Activated CD4-positive, alpha-beta T cell treated with anti-CD3 and anti-CD28 coated beads, Interleukin-2, amount 50 U/mL, for 24 hours (primary cell): Measurements from ENCODE around the gene FABP6.

Source experiments
- DNase-seq, 2 donors: peaks; one replicate each; pipeline ENCODE4 v3.0.0-alpha.2; 2020; ENCODE audit warnings: low read depth in 1 of 2, low spot score in 1 of 2

Gene FABP6

DNA sequence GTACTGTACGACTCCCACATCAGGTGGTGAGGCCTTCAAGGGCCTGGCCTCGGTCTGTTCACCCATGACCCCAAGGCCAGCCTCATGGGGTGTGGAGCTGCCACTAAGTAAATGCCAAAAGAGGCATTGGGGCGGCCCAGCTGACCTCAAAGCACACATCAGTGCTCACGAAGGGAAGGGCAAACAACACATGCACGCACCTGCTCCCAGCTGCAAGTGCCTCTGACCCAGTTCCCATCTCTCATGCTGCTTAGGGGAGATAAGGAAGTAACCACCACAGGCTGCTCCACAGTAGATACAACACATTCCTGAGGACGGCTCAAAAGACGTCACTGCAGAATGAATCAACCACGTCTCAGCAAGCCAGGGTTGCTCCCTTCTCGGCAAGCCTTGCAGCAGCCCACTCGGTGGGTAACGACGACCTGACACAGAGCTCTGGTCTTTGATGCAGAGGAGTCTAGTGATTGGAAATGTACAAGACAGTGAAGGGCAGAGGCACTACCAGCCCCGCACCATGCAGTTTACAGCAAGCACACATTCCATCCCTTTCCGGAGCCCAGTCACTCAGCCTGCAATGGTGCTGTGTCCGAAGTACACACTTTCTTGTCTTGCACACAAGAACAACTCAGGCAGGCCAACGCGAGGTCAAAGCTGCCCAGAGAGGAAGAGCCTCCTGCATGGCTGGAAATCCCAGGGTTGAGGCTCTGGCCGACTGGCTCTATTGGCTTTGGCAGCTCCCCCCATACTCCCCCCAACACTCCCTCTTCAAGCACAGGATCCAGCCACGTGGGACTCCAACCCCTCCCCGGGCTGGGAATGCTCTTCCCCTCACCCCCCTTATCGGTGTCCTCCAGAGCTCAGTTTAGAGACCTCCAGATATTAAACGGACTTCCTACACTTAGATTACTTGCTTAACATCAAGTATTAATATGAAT, 31.8 kb downstream of the FABP6 start:
- DNase-seq = no peak

DNA sequence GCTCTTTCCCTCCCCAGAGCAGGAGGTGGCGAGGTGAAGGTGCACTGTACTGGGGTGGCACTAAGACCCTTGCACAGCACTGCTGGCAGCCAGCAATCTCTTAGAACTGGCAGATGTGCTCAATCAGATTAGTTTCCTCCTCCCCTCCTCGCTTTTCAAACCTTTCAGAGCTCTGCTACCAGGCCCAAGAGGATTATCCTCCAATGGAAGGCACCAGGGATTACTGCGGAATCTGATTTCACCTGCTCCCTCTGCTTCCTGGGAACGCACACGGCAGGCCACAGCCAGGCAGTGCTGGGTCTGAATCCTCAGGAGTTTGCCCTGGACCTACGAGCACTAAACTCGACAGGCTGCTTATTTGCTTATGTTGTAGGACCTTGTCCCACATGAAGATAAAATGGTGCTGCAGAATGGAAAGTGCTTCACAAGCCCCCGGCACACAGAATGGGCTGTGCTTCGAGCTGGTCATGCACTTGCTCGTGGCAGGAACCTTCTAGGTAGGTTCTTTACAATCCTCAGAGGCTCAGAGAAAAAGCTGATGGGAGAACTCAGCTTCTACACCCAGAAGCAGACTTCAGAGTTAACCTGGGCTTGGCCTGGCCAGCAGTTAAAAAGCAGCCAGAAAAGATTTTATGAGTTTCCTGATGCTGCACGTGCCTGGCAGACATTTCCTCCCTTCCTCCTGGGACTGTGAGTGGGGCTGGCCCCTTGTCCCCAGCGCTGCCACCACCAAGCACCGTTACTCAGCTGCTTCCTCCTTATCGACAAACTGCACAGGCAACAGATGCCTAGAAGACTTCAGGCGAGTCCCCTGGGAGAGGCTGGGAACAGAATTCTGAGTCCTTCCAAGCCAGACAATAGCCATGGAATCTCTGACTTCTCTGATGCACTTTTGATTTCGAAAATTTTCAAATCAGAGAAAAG, 33.1 kb downstream of the FABP6 start:
- DNase-seq = no peak

DNA sequence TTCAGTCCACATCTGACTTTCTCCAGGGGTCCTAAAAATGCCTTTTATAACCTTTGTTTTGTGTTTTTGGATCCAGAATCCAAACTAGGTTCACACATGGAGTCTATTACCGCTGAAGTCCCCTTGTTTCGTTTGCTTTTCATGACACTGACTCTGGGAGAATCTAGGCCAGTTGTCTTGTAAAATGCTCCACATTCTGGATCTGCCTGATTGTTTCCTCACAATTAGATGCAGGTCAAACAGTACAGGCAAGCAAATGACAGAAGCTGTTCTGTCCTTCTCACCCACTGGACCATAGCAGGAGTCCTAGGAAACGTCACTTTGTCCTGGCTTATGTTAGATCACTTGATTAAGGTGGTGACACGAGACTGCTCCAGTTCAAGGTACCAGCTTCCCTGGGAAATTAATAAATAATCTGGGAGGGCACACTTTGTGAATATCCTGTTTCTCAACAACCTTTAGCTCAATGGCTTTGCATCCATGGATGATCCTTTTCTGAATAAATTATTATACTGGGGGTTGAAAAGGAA, 34.1 kb downstream of the FABP6 start:
- no peak for DNase-seq

DNA sequence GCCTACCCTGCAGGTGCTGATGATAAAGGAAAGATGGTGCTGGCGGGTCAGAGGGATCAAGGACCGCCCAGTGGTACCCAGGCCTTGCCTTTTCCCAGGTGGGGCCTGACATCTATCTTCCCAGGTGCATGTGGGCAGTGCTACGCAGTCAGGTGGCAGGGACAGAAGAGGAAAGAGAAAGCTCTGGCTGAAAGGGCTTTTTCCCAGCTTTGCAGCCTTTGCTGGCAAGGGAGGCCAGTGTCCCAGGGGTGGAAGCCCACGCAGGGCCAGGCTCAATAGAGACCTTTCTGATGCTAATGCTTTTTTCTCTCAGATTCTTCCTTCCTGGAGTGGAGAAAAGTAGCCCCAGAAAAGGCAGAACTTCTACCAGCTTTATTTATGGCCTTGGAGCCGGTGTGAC, 36.7 kb downstream of the FABP6 start:
- DNase-seq = no peak

DNA sequence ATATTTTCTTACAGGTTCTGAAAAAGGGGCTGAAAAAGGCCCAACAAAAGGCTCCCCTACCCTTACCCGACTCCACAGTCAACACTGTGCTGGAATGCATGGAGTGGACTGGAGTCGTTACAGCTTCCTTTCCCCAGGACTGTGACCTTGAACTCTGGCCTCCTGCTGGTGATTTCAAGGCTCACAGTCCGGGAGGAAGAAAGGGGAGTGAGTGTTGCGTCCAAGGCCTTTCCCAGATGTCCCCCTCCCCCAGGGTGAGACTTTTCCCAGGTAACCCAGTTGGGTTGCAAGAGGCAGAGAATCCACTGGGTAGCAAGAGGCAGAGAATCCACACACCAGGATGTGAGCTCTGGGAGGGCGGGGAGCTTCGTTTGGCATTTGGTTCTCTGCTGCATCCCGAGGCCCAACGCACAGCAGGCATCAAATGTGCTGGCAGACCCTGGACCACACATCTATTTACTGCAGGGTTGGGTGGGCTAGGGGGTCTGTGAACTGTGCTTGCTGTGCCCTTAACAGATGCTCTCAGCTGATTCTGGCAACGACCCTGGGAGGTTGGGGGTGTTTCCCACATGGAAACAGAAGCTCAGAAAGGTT, 37.5 kb downstream of the FABP6 start:
- DNase-seq = no peak

DNA sequence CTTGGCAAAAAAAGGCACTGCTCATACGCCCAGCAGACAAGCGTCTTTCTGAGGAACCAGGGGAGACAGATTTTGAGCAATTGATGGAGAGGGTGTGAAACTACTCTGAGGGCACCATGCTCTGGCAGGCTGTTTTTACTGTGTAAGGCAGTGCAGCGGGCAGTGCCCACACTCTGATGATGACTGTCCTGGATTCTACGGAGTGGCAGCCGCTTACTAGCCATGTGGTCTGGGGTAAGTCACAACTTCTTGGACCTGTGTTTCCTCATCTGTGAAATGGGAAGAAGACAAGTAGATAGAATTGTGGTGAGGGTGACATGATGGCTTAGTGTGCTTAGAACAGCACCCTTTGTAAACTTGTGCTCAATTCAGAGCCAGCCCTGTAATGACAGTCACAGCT, 38.8 kb downstream of the FABP6 start:
- no peak for DNase-seq

DNA sequence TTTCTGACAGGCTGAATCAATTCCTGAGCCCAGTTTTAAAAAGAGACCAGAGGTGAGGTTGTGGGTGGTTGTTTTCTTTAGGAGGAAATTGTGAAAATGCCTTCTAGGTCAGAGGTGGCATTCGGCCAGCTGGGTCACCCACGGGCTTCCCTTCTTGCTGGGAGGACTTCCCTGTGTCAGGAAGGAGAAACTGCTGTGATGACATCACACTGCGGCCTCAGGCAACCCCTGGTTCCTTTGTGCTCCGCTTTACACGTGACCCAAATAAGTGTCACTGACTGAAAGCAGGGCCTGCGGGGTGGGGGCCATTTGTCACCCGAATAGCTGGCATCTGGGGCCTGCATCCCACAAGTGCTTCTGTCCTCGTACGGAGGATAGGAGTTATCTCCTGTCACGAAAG, 39.7 kb downstream of the FABP6 start:
- DNase-seq = no peak

DNA sequence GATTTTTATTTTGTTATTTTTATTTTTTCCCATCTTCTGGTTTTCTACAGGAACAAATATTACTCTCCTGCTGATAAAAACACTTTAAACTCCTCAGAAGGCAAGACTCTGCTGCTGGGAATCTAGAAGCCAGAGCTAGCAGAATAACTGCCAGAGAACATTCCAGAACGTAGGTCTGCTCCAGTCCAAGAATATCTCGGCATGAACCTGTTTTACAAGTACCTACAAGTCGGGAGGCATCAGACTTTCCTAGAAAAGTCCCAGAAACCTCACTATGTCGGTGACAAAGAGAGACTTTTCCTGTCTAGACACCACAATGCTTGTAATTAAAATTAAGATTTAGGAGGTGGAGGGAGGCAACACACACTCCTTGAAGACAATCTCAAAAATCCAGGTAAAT, 41.4 kb downstream of the FABP6 start:
- no peak for DNase-seq

DNA sequence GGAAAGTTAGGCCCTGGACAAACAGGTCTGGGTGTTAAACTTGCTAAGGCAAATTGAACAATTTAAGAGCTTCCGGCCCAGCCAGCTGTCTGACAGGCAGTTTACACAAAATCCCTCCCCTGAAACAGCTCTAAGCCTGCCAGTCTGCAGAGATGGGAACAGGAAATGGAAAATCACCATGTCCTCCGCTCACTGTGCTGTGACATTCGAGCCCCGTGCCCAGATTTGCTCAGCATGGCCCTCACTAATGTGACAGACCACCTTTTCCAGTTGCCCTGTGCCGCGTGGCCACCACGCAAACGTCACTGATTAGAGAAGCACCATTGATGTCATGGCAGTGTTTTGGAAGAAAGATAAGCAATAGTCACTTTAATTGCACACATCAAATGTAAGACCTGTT, 42.1 kb downstream of the FABP6 start:
- DNase-seq = no peak

DNA sequence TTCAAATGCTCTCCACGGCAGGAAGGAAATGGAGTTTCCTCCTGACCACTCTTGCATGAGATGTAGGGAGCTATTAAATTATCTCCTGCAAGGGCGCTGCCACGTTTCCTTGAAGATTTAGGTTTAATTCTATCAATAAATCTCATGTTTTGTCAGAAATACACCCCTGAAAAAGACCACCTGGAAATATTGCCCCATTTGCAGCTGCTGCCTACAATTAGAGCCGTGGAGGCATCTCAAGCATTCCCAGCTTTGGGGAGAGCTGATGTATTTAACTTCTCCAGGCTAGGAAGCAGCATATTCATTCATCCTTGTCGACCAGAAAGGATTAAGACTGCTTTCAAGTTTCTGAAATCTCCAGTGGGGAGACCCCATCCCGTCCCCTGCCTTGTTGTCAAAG, 42.5 kb downstream of the FABP6 start:
- DNase-seq = no peak

DNA sequence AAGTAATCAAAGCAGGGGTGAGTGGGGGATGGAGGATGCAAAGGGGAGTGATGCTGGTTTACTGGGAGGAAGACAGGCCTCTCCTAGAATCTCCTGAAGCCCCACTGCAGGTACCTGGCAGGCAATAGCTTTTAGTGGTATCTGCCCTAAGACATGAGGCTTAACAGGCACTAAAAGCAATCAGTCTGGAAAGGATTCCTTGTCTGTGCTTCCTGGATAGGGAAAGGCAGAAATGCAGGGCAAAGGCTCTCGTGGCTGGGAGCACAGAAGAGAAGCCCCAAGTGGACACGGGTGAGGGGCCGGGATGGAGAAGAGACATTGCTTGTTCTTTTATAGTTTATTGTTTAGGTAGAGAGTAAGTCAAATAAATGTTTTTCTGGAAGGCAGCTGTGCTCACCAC, 43.0 kb downstream of the FABP6 start:
- DNase-seq = no peak

DNA sequence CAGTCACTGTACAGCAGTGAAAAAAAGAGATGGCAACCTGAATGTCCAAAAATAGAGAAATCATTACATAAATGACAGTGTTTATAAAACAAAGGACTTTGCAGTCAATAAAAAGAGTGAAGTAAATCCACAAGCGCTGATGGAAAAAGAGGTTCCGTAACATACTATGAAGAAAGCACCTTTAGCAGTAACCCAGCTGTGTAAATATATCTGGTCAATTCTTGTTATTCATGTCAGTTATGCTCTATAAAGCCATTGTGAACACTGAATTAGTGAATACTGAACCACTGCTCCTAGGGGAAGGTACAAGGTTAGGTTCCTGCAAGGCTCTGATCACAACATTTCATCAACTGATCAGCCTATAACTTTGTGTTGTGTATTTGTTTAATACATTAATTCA, 43.6 kb downstream of the FABP6 start:
- no peak for DNase-seq

DNA sequence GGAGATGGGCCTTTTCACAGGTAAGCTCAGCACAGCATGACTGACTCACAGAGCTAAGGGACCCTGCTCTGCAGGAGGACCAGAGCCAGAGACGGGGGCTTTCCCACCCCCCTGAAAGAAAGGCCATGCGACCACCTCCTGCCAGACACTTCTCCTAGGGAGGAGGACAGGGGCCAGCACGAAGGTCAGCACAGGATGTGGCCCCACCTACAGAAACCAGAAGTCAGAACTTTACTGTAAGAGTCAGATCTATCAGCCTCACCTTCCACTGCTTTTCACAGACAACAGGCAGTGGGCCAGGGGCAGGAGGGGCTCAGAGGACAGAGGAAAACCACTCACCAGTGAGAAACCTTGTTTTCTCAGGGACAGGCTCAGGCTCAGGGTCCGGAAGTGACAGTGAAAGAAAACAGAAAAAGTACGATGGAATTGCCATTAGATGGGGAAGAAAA, 45.2 kb downstream of the FABP6 start:
- DNase-seq = no peak

DNA sequence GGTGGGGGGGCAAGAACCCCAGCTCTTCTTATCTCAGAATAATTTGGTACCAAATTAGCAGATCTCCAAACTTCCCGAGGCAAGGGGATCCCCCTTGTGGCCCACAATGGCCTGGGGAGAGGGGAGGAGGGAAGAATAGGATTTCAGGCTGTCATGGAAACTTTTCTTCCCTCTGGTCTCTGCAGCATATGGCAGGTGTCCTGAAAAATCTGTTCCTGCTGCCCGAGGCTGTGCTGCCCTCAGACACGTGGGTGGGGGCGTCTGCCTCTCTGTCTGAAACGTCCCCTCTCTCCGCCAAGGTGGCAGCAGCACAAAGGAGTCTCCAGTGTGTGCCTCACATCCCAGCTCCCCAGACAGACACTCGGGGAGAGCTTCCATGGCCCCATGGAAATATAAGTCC, 49.0 kb downstream of the FABP6 start:
- DNase-seq = no peak

DNA sequence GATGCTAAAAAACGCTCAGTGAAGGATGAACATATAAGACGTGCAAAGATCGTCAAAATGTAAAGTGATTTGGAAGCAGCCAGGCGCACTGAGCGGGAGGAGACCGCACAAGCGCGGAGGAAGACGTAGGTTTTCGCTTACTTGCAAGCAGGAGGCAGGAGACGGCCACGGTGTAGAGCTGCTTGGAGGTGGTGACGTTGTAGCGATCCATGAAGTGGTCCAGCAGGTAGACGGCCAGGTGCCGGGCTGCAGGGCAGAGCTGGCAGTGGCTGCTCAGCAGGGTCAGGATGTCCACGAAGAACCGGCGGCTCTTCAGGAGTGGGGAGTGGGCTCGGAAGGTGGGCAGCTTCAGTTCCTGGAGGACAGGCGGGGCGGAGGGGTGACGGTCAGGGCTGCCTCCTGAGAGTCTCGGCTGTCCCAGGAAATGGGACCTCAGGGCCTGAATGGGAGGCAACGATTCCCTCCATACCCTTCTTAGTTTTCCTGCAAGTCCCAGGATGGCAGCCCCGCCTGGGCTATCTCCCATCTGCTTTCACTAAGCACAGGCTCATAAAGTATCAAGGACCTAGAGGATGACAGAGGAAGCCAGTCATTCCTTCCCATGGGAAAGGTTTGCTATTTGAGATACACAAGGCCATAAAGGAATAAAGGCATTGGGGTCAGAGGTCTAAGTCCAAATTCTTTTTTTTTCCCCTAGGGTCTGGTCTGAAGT, 51.2 kb downstream of the FABP6 start:
- DNase-seq = no peak

DNA sequence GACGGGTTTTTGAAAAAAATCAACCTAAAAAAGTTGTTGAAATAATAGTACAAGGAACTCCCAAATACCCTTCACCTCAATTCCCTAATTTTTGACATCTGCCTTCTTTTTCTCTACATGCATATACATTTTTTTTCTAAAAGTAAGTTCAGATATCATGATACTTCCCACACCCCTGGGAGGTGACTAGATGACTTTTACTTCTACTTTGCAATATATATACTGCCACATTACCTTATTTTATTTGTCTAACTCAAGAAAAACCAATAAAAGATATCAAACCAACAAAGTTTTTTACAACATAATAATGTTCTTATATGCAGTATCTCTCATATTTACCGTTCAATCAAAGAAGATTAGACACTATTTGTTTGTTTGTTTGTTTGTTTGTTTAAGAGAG, 52.0 kb downstream of the FABP6 start:
- no peak for DNase-seq

DNA sequence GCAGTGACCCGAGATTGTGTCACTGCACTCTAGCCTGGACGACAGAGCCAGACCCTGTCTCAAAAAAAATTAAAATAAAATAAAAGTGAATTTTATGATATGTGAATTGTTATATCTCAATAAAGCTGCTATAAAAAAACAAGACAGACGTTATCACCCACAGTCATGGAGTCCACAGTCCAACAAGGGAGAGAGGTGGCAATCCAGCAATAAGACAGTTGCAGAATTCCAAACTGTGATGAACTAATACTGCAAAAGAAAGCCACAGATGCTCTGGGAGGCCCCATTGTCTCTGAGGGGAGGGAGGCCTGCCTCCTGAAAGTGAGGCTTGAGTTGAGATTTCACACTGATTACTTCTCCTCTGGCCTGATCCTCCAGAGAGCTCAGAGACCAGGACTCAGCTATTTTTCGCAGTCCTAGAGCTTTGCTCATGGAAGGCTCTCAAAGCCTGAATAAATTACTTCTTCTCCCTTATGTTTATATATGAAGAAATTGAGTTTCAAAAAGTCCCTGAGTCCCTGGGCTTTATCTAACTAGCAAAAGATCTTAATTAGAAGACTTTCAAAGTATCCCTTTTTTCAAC, 55.1 kb downstream of the FABP6 start:
- no peak for DNase-seq

DNA sequence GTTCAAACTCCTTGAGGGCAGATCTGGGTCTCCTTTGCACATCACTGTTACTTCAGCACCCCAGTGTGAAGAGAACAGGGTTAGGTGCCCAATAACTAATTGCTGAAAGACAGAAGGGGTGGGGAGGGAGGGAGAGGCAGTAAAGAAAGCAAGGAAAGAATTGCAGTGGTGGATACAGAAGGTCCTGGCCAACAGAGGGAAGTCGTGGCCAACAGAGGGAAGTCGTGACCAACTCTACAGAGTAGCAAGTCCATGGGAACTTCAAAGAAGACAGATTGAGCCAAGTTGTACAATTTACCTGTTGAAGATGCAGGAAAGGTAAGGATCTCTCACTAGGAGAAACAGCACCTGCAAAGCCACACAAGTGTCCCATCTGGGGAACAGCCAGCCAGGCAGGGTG, 56.0 kb downstream of the FABP6 start:
- DNase-seq = no peak

DNA sequence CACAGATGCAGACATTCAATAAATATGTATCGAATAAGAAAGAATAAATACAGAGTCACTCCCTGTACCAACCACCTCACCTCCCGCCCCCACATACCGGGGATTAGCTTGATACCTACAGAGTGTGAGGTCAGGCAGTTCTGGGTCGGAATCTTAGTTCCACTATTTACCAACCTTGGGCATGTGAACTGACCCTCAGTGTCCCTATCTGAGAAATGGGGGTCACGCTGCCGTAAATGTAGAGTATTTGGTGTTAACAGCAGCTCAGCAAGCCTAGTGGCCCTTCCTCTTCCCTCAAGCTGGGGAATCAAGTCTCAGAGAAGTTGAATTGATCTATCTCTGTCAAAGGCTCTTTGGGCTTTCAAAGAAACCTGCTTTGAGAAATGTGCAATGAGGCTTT, 57.6 kb downstream of the FABP6 start:
- DNase-seq = no peak

DNA sequence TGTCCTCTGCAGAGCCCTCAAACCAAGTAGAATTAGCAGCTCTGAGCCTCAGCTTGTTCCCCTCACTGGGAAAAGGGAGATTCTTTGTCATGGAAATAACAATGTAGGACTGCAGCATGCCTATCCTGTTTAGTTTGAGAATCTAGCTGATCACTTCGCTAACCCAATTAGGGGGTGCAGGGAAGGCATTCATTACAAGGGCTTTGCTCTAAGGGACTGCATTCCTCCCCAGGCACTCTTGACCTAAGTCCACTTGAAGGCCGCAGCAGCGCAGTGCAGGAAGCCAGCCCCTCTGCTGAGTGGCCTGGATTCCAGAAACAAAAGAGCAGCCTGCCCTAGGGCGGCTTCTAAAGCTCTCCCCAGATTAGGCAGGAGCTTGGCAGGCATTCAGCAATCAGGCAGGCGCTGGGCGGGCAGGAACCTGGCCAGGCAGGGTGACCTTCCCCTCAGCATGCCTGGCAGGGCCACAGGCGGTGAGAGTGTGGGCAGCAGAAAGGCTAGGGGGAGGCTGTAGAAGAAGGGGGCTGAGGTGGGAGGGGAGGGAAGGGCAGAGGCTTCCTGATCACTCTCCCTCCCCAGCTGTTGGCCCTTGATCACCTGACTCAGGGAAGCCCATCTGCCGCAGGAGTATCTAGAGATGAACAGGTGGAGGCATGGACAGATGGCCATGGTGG, 58.2 kb downstream of the FABP6 start:
- no peak for DNase-seq
